Stimulated activated CD4-positive, alpha-beta T cell treated with anti-CD3 and anti-CD28 coated beads, Interleukin-1b, Interleukin-23, amount 100 ng/mL, for 4 hours (primary cell): Measurements from ENCODE around the gene DSCAML1.

ENCODE experiments used
- DNase-seq, 2 donors: peaks; one replicate each; pipeline ENCODE4 v3.0.0-alpha.2; 2020; ENCODE audit warnings: low read depth in 2 of 2

DSCAML1 gene

DNA sequence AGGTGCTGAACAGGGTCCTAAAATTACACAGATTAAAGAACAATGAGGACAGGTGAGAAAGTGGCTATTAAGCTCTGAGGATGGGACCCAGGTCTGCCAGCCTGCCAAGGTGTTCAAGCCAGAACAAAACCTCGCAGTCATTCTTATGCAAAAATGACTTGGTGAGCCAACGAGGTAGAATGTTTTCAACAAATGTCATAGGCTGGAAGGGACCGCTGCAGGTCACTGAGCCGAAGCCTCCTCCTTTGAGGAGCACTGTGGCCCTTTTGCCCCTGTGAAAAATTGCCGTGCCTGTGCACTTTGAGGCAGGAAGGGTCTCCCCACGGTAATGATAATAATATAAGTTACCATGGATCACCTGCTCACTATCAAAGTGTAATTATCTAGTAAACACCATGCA lies 216.2 kb downstream of the DSCAML1 start:
- DNase-seq: no peak

DNA sequence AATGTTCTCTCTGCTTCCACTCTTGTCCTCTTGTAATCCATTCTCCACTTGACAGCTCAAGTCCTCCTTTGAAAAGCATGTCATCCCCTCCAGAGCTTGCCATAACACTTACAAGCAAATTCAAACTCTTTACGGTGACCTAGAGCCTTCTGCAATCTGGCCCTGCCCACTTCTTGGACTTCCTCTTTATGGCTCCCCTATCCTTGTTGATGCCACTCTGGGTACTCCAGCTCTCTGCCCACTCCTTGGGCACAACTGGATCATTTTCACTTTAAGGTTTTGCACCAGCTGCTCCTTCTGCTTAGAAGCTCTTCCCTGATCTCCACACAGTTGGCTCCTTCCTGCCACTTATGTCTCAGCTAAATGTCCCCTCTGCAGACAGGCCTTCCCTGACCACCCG lies 217.9 kb downstream of the DSCAML1 start:
- no peak for DNase-seq

DNA sequence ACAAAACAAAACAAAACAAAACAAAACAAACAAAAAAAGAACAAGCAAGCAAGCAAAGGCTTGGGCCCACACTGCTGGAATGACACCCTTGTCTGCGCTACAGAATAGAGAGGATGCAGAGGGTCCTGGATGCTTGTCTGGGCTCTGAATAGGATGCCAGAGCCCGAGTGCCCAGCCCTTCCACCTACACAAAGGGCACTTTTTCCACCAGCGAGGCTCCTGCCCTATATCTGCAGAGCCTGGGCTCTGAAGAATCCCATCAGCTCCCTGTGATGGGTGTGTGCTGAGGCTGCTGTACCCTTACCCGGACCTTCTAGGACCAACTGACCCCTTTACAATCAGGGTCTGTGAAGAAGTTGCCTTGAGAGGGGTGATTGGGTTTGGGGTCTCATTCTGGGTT lies 221.2 kb downstream of the DSCAML1 start:
- no peak for DNase-seq

DNA sequence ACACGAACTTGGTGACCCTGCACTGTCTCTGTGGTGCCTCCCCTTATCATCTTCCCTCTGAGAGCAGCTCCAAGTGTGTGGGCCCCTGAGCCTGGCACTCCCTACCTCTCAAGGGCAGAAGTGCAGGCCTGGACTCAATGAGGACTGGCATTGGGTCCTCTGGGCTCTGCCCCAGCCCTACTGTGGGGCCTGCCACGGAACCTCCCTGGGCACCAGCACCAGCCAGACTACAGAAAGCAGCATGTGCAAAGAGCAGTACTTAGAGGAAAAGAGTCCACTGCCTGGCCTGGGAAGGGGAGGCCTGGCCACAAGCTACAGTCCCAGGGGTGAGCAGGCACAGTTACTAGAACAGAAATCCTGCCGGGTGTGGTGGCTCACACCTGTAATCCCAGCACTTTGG lies 222.5 kb downstream of the DSCAML1 start:
- DNase-seq: no peak

DNA sequence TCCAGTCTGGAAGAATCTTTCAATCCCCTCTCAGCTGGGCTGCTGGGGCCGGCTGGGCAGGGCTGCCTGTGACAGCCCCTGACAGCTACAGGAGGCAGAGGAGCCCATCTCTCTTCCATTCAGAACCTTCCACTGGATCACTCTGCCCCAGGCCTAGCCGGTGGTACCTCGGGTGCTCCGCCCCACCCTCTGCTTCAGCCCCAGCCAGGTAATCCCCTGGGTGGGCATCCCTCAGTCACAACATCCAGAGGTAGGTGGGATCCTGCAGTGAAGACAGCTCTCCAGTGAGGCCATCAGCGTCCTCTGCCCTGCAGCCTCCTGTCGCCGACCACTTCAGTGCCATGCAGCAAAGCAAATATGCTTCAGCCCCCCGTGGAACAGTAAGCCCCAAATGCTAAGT lies 223.7 kb downstream of the DSCAML1 start:
- no peak for DNase-seq

DNA sequence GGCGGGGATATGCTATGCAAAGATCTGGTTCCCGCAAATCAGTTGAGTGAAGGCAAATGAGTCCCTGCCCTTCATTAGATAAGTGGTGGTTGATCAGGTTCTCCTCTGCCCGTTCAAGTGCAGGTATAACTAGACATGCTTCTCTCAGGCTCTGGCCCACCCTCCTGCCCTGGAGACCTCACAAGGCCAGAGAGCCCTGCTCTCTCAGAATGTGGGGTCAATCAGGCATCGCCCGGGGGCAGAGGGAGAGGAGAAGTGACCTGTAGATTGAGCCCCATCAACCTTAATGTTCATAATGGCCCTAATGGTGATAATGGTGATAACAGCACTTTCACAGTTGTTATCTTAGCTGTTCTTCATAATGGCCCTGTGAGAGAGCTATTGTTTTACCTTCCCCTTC lies 224.3 kb downstream of the DSCAML1 start:
- DNase-seq: no peak

DNA sequence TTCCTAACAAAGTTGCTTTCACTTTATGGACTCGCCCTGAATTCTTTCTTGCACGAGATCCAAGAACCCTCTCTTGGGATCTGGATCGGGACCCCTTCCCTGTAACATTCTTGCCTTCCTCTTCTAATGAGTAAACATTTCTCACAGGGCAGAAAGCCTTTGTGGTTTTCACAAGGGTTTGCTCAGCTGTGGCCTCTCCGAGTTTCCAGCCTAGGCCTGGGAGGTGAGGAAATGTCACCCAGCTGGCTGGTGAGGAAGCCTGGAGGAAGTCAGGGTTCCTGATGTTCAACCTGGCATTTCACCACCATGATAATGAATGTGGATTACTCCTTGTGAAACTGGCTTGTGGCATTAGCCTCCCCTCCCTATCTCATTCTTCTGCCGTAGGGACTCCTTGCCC lies 224.9 kb downstream of the DSCAML1 start:
- no peak for DNase-seq

DNA sequence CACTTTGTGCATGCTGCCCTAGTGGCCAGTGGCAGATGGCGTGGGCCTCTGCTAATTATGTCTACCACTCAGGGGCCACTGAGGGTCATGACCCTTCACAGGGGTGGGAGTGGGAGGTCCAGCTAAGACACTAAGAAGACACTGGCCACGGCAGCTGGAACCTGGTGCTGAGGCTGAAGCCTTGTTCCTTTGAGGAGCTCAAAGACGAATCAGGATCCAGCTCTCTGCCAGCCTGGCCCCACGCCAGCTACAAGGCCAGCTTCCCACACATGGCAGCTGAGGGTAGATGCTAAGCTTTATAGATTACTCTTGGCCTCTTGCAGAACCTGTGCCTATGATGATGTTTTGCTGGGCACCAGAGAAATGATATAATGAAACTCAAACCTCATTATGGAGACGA lies 226.3 kb downstream of the DSCAML1 start:
- DNase-seq: no peak

DNA sequence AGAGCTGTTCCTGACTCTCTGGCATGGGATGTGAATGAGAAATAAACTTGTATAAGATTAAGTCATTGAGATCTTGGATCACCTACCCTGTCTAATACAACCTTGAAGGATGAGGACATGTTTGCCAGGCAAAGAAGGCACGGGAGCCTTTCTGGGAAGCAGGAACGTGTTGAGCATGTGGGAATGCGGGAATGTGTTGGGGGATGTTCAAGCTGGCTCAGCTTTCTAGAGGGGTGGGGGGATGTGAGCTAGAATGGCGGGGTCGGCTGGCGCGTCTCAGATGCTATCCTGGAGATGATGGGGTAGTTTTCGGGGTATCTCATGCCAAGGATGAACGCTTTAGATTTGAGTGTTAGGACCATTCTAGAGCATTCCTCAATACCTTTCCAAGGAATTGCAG lies 227.1 kb downstream of the DSCAML1 start:
- DNase-seq: no peak

DNA sequence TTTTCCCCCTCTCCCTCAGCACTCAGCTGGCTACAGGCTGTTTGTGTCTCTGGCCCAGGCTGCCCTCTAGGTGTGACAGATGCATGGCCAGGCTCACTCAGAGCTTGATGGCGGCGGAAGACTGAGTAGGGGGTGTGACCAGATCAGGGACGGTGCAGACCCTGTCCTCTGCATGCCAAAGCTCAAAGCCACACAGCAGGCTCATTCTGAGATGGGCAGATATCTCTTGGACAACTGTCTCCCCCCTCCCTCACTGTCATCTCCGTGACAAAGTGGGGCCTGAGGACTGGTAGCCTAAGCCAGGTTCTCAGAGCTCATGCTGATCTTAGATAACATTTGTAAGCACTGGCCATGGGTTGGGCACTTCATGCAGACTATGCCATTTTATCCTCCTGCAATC lies 231.3 kb downstream of the DSCAML1 start:
- DNase-seq: no peak

DNA sequence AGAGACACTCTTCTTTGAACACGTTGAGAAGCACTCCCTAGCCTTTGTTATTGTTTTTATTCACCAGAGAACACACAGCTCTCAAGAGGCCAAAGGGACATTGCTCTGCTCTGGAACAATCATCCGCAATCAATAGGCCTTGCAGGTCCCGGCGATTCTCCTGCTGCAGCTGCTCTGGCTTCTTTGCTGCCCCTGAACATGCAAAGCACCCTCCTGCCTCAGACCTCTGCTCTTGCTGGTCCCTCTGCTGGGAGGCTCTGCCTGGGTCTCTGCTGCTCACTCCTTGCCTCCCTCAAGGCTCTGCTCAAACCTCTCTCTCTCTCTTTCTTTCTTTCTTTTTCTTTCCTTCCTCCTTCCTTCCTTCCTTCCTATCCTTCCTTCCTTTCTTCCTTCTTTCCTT lies 232.7 kb downstream of the DSCAML1 start:
- no peak for DNase-seq

DNA sequence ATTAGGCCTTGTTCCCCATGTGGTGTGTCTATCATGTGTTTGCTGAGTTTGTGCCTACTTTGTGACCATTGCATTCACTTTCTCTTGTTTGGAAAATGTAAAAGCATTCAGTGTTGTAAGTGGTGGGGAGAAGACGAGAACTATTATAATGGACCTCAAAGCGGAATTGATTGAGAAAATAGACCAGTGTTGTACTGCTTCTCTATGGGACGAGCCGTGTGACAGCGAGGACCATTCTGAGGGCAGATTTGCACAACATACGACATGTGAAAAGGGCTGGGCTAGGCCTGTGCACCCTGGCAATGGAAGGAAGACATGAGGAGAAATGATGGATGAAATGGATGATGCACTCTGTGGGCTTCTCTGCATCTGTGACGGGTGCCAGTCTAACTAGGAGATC lies 233.5 kb downstream of the DSCAML1 start:
- DNase-seq: no peak

DNA sequence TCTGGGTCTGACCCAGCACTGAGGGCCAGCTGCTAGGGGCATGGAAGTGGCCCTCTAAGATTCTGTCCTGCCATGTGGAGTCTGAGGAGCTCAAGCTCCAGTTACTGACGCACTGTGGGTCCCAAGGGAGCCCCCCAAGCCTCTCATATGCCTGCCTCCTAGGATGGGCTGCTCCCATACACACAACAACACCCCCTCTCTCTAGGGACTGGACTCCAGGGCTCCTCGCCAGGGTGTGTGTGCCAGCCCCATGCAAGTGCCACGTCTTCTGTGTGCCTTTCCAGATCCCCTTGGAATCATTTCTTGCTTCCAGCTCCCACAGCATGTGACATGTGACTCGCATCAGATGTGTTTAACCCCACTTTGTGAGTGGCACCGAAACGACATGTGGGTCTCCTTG lies 234.9 kb downstream of the DSCAML1 start:
- no peak for DNase-seq

DNA sequence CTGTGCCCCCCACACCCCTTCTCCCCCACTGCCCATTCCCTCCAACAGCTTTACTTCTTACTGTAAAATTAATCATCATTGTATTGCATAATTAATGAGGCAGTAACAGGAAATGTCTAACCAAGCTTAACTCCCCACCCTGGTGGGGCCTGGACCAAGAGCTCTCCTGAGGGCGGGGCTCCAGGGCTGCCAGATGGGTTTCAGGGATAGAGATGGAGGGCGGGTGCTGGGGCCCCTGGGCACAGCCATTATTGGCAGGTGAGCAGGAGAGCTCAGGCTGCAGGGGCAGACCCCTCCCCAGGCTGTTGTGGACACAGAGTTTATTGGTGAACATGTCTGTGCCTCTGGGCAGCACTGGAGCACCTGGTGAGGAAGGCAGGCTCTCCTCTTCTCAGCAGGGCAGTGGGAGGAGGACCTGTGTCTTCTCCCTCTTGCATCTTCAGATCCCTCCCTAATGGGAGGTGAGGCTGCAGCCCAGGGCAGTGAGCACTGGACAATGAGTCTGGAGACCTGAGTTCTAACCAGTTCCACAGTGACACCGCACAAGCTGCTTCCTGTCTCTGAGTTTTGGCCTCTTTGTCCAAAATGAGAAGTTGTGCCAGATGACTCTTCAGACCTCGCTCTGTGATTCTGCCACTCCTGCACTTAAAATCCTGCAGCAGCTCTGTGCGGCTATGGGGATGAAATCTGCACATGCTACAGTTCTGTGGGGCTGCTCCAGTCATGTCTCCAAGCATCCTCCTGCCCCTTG lies 236.1 kb downstream of the DSCAML1 start:
- DNase-seq: no peak

DNA sequence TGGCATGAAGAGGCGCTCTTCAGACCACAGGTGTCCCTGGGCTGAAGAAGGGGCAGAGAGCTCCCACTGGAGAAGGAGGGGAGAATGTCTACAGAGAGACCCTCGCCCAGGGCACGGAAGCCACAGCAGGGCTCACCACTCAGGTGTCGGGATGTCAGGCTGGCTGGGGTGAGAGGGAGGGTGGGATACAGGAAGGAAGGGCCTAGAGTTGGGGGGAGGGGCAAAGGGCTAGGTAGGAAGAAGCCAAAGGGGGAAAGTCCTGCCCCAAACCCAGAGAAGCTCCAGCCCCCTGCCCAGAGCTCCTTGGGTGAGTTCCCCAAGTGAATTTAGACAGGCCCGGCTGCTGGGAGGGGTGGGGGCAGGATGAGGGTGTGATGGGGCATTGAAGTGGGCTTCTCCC lies 237.3 kb downstream of the DSCAML1 start:
- DNase-seq: no peak

DNA sequence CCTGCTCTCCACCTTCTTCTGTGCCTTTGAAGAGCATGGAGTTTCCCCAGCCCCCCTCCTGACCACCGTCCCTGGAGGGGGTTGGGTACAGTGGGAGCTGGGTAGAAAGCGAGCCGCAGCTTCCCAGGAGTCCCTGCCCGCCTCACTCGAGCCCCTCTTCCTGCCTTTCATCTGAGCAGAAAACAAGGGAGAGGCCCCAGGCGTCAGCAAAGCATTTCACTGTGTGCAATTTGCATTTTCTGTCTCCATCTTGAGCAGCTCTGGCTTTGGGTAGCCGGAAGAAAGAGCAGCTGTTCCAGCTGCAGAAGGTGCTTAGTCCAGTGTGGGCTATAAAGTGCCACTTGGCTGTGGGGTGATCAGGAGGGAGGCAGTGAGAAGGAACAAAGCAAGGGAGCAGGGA lies 239.7 kb downstream of the DSCAML1 start:
- DNase-seq: no peak

DNA sequence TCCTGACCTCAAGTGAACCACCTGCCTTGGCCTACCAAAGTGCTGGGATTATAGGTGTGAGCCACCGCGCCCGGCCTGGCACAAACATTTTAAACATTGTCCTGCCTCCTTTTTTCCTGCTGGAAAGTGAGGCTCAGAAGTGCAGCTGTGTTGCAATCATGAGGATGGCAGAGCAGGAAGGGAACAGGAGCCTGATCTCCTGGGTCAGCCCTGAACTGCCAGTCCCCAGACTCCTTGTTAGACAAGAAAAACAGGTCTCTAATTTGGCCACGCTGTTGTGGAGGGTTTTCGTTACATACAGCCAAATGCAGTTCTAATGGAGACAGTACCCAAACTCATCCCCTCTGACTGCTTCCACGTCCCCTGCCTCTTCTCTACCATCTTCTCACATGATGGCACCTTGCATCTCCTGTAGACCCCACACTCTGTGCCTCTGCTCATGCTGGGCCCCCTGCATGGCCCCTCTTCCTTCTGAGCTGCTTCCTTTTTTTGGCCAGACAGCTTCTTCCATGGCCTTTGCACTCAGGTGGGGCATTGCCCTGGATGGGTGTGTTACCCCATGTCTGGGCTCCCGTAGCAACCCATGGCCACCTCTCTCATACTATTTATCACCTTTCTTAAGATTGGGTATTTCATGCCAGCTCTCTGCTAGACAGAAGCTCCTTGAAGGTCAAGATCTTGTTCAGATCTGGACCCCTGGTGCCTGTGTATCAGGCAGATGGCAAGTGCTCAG lies 242.2 kb downstream of the DSCAML1 start:
- no peak for DNase-seq

DNA sequence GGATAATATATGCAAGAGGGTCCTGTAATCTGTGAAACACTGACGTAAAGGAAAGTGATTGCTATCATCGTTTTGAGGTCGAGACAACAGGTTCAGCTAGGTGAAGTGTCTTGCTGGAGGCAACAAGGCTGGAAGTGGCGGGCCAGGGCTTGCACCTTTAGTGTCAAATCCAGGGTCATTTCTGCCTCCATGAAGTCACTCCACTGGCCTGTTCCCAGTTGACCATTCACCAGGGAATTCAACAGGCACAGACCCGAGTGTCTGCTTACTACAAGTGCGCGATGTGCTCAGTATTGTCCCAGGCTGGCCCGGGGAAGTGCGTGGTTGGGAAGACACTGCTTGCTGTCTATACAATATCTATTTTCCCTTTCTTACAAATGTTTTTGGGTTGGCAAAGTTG lies 244.4 kb downstream of the DSCAML1 start:
- no peak for DNase-seq

DNA sequence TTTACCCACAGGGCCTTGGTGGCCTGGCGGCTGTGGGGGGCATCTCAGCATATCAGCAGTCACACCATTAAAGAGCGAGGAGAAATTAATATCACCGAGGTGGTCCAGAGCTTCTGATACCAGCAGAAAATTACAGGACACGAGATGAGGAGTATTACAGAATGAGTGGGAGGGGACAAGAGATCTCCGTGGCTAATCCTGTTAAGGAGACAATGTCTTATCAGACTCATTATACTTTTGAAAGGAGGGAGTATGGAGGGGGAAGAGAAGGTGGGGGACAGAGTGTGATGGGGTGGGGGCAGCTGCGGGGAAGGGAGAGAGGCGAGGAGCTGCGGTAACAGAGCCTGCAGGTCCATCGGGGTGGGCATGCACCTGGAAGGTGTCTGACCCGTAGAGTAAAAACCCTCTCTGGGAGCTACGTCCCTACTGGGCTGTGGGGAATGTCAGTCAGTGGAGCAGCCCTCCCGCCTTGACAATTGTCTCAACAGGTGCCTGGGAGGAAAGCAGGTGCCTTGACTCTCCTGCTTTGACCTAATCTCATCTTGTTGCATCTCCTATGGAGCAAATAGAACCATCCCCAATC lies 245.2 kb downstream of the DSCAML1 start:
- DNase-seq: no peak

DNA sequence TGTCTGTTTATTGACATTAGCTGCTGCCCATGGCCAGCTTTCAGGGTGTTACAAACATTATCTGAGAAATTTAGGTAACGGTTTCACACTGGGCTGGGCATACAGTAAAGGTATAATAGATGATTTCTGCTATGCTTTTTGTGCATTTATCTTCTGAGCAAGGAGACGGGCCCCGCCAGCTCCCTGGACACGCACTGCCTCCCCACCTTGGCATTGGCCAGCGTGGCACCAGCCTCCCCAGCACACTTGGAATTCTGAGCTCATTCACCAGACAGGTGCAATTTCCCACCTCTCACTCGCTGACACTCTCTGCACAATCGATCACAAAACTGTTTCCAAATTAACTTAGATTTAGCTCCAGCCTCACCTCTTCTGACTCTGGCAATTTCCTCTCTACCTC lies 246.6 kb downstream of the DSCAML1 start:
- no peak for DNase-seq

DNA sequence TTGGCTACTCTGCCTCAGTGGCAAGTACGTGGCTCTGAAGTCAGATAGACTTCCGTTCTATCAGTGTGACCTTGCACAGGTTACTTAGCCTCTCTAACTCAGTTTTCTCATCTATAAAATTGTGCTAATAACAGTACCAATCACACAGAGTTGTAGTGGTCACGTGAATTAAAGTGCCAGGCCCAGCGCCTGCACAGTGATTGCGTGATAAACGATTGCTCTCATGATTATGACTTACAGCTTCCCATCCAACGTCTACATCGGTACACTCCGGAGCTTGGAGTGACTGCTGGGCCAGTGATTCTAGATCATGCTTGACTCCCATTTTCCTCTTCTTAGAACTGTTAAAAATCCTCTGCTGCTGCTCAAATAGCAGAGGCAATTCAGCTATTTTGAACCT lies 247.6 kb downstream of the DSCAML1 start:
- no peak for DNase-seq

DNA sequence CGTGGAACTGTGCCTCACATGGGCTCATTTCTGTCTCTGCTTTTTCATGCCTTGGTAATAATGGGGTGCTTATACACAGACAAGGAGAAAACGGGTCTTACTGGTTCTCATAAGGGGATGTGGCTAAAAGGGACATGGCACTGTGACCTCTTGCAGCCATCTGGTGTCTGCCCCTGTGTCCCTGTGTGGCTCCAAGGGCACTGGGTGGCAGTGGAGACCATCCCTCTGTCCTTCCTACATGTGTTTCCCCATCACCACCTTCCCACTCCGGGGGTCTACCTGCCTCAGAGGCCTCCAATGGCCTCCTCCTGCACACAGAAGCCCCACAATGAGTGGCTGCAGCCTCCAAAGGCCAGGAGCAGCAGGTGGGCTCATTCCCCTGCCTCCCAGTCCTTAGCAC lies 248.1 kb downstream of the DSCAML1 start:
- no peak for DNase-seq

DNA sequence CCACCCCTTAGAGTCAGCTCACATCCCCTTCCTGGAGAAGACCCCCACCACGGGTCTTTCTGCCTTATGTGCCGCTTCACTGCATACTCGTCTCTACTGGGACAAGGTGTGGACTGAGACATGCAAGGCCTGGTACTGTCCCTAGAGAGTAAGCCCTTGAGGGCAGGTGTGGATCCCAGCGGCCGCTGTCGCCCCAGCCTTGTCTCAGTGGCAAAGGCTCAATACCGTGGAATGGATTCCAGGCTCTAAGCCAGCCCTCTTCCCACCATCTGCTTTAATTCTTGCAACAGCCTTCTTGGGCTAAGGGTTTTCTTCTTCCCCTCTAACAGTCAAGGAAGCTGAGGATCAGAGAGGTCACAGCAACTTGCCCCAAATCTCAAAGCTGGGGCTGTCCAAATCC lies 249.1 kb downstream of the DSCAML1 start:
- DNase-seq: no peak
